IPS-15b (cell line): ENCODE measurements around the gene REEP1.
"Not testable (repeated sequence)": the region's sequence is repeated elsewhere in the genome, so short reads cannot be mapped to it uniquely, and the experiment has no call there.

Source experiments
- H3K27me3 ChIP-seq: one replicate; pipeline ENCODE4 v1.6.1; 2013; ENCODE audit warnings: low read length; ENCODE audit not compliant: control insufficient read depth, insufficient read depth
- H3K36me3 ChIP-seq: one replicate; pipeline ENCODE4 v1.6.1; 2013; ENCODE audit warnings: low read length; ENCODE audit not compliant: control insufficient read depth, insufficient read depth
- H3K4me1 ChIP-seq: one replicate; pipeline ENCODE4 v1.6.1; 2013; ENCODE audit warnings: mild to moderate bottlenecking, low read length; ENCODE audit not compliant: control insufficient read depth, insufficient read depth
- H3K4me3 ChIP-seq: one replicate; pipeline ENCODE4 v1.5.1; 2013; ENCODE audit warnings: low read depth, low read length
- H3K9ac ChIP-seq: one replicate; pipeline ENCODE4 v1.6.1; 2013; ENCODE audit warnings: low read depth, mild to moderate bottlenecking, low read length
- H3K9me3 ChIP-seq: one replicate; pipeline ENCODE4 v1.6.1; 2013; ENCODE audit warnings: mild to moderate bottlenecking, low read length; ENCODE audit not compliant: control insufficient read depth, insufficient read depth

Gene REEP1

GRCh38 chr2:86211796-86212188, 125.6 kb downstream of the REEP1 start:
- no peak overlapping the region for H3K9ac ChIP-seq
- no peaks in the 10 kb centered on the region for H3K9me3 ChIP-seq
- H3K36me3 ChIP-seq = peaks cover 26% of the 10 kb centered on the region
- no peak overlapping the region for H3K4me3 ChIP-seq
- no peaks in the 10 kb centered on the region for H3K4me1 ChIP-seq
- H3K27me3 ChIP-seq = no peaks in the 10 kb centered on the region

DNA sequence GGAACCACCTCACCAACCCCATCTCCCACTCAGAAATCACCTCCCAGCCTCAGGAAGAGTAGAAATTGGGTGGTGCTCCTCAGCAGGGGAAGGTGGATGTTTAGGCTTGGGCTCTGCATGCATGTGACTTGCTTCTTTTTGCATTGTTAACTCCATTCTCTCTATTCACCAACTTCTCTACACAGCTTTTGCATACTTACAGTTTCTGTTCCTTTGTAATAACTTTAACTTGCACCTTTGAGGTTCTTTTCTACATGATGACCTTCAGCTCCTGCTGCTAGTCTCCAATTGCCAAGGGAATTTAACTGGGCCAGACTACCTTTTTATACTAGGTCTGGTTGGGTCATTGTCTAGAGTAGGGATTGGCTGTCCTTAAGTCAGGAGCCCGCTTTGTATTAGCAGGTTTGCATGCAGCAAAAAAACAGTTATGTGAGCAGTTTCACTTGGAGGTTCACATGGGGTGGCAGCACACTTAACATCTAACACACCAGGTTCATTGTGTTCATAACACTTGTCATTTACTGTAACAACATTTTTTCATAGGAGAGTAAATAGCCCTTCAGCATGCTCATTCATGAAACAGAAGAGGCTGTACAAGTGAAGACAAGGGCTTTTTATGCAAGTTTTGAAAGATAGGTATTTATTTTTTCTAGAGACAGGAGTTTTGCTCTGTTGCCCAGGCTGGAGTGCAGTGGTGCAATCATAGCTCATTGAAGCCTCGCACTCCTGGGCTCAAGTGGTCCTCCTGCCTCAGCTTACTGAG, 126.2 kb downstream of the REEP1 start:
- no peaks in the 10 kb centered on the region for H3K4me1 ChIP-seq
- no peaks in the 10 kb centered on the region for H3K9me3 ChIP-seq
- H3K27me3 ChIP-seq = no peaks in the 10 kb centered on the region
- peaks cover 26% of the 10 kb centered on the region for H3K36me3 ChIP-seq
- no peak overlapping the region for H3K9ac ChIP-seq
- no peak overlapping the region for H3K4me3 ChIP-seq

DNA sequence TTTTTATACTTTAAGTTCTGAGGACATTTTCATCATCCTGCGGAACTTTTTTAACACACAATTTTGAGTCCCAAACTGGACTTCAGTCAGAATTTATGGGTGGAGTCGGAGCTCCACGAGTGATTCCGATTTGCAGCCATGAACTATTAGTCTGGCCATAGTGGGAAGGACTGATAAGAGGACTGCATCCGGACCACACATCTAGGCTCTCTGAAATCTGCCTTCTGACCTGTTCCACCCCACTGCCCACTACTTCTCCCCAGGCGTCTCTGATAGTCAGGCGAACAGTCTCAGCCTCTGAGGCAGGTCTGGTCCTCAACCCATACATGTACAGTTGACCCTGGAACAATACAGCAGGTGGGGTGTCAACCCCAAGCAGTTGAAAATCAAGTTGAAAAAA, 133.0 kb downstream of the REEP1 start:
- H3K9me3 ChIP-seq = no peaks in the 10 kb centered on the region
- peaks cover 12% of the 10 kb centered on the region for H3K36me3 ChIP-seq
- H3K27me3 ChIP-seq = no peaks in the 10 kb centered on the region
- H3K4me1 ChIP-seq = peaks cover 9% of the 10 kb centered on the region
- H3K4me3 ChIP-seq = no peak overlapping the region
- H3K9ac ChIP-seq = no peak overlapping the region

DNA sequence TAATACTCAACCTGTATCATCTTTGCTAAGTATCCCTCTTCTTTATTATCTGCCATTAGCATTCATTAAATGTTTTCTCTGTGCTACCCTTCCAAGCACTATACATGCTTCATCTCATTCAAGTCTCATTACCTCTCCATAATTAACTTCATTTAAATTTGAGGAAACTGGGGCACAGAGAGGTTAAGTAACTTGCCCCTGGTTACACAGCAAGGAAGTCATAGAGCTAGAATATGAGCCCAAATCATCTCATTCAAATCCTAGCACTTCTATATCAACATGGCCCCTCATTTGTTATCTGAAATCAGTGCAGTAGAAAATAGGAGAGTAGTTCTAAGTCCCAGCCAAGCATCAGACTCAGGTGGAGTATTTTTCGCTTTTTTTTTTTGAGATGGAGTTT, 133.8 kb downstream of the REEP1 start:
- Histone ChIP-seq H3K9me3 (no peaks in the 10 kb centered on the region), H3K4me1 (peaks cover 9% of the 10 kb centered on the region), H3K9ac (no peak overlapping the region), H3K36me3 (peaks cover 11% of the 10 kb centered on the region), H3K4me3 (no peak overlapping the region), H3K27me3 (no peaks in the 10 kb centered on the region)

DNA sequence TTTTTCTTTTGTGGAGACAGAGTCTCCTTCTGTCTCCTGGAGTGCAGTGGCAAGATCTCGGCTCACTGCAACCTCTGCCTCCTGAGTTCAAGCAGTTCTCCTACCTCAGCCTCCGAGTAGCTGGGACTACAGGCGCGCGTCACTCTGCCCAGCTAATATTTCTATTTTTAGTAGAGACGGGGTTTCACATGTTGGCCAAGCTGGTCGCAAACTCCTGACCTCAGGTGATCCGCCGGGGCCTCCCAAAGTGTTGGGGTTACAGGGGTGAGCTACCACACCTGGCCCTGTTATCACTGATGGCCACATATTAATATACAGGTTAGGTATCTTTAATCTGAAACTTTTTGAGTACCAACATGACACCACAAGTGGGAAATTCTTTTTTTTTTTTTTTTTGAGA, 134.7 kb downstream of the REEP1 start:
- H3K27me3 ChIP-seq = no peaks in the 10 kb centered on the region
- peaks cover 9% of the 10 kb centered on the region for H3K4me1 ChIP-seq
- H3K9me3 ChIP-seq = no peaks in the 10 kb centered on the region

GRCh38 chr2:86202336-86202692, 135.1 kb downstream of the REEP1 start:
- Histone ChIP-seq H3K4me3 (no peak overlapping the region), H3K36me3 (peaks cover 3% of the 10 kb centered on the region), H3K9ac (no peak overlapping the region)

More for the DNA sequence above, 134.7 kb downstream of the REEP1 start:
- peaks cover 4% of the 10 kb centered on the region for H3K36me3 ChIP-seq
- no peak overlapping the region for H3K9ac ChIP-seq
- no peak overlapping the region for H3K4me3 ChIP-seq

GRCh38 chr2:86201671-86202335, 135.6 kb downstream of the REEP1 start:
- Histone ChIP-seq H3K36me3 (no peaks in the 10 kb centered on the region), H3K9me3 (no peaks in the 10 kb centered on the region), H3K9ac (no peak overlapping the region), H3K4me3 (no peak overlapping the region), H3K4me1 (peaks cover 9% of the 10 kb centered on the region), H3K27me3 (no peaks in the 10 kb centered on the region)

More at GRCh38 chr2:86202336-86202692, 135.1 kb downstream of the REEP1 start:
- Histone ChIP-seq H3K9me3 (no peaks in the 10 kb centered on the region), H3K27me3 (no peaks in the 10 kb centered on the region), H3K4me1 (peaks cover 9% of the 10 kb centered on the region)

- not testable (repeated sequence) for H3K36me3 ChIP-seq, H3K9me3 ChIP-seq, H3K9ac ChIP-seq, H3K27me3 ChIP-seq
- Histone ChIP-seq H3K4me1 (peaks cover 10% of the 10 kb centered on the region), H3K4me3 (peak overlapping the region; percentile 87)
Observed at GRCh38 chr2:86200564-86200963, 136.9 kb downstream of the REEP1 start.

DNA sequence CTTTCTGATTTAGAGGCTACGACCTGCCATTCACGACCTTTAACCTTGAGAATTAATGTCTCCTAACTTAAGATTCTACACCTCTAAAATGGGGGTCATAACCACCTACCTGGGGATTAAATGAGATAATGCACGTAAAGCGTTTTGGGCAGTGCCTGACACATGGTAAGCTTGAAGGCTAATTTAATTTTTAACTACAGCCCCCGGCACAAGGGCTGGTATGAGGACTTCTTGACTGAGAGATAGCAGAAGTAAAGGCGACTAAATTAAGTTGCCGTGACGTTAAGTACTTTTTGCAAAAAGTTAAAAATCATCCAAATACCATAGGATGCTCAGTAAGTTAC, 137.6 kb downstream of the REEP1 start:
- no peaks in the 10 kb centered on the region for H3K9me3 ChIP-seq
- peak overlapping the region; percentile 87 for H3K4me3 ChIP-seq
- peaks cover 2% of the 10 kb centered on the region for H3K36me3 ChIP-seq
- no peaks in the 10 kb centered on the region for H3K27me3 ChIP-seq
- peak overlapping the region; percentile 88 for H3K9ac ChIP-seq
- H3K4me1 ChIP-seq = peaks cover 10% of the 10 kb centered on the region

- Histone ChIP-seq H3K27me3 (no peaks in the 10 kb centered on the region), H3K36me3 (peaks cover 2% of the 10 kb centered on the region), H3K4me1 (peaks cover 8% of the 10 kb centered on the region), H3K4me3 (peak overlapping the region; percentile 99), H3K9me3 (no peaks in the 10 kb centered on the region), H3K9ac (peak overlapping the region; percentile 83)
Observed at GRCh38 chr2:86195808-86196387, 141.5 kb downstream of the REEP1 start.

- no peaks in the 10 kb centered on the region for H3K9me3 ChIP-seq
- H3K27me3 ChIP-seq = no peaks in the 10 kb centered on the region
- H3K4me3 ChIP-seq = peak within 1 kb of the TSS; percentile 99
- H3K4me1 ChIP-seq = peaks cover 8% of the 10 kb centered on the region
- peak within 1 kb of the TSS; percentile 94 for H3K9ac ChIP-seq
- peaks cover 2% of the 10 kb centered on the region for H3K36me3 ChIP-seq
Observed at GRCh38 chr2:86195055-86195807, 142.2 kb downstream of the REEP1 start, which contains the start of gene IMMT. IMMT (minus strand) TSS chr2:86195462; CDS start chr2:86195382, 80 bp downstream.
